Gastrocnemius medialis (tissue), 4 donors: Measurements from ENCODE around the gene SH3TC1. TPM values are rescaled to one million over a fixed set of nuclear protein-coding genes. Genes with fewer than 3 reads are reported as not detected.
A peak's percentile ranks its signal among the peaks of the same experiment; 100 is the strongest.

ENCODE experiments used
- ATAC-seq, 2 donors: fragments of 150-250 bp; one replicate each; pipeline ENCODE4 v1.9.1; 2016
- DNase-seq, 2 donors: peaks; one replicate each; pipeline ENCODE4 v3.0.0-alpha.2; 2019
- H3K27ac ChIP-seq, 4 donors: fragments of 200-600 bp; sonication (generic); 1 replicate in 1 of 4; 2 replicates in 3 of 4; pipeline ENCODE4 v1.5.1; 2016 to 2018; ENCODE audit warnings: mild to moderate bottlenecking in 2 of 4, moderate library complexity in 1 of 4
- H3K27me3 ChIP-seq, 3 donors: fragments of 200-600 bp; sonication (generic) in 2 of 3; 1 replicate in 1 of 3; 2 replicates in 2 of 3; pipeline versions ENCODE4 v1.5.1 to v1.6.0; 2016 to 2019; ENCODE audit warnings: mild to moderate bottlenecking in 1 of 3, moderate library complexity in 1 of 3
- H3K36me3 ChIP-seq, 2 donors: fragments of 200-600 bp; sonication (generic) in 1 of 2; one replicate each; pipeline ENCODE4 v1.5.1; 2017 to 2018
- H3K4me1 ChIP-seq, 2 donors: fragments of 200-600 bp; sonication (generic) in 1 of 2; one replicate each; pipeline ENCODE4 v1.5.1; 2016 to 2017; ENCODE audit warnings: mild to moderate bottlenecking in 2 of 2
- H3K4me3 ChIP-seq, 4 donors: fragments of 200-600 bp; sonication (generic) in 3 of 4; 1 replicate in 1 of 4; 2 replicates in 3 of 4; pipeline ENCODE4 v1.5.1; 2016 to 2019; ENCODE audit warnings: mild to moderate bottlenecking in 2 of 4
- H3K9me3 ChIP-seq, 3 donors: fragments of 200-600 bp; sonication (generic) in 2 of 3; 1 replicate in 1 of 3; 2 replicates in 2 of 3; pipeline ENCODE4 v1.5.1; 2016 to 2019
- POLR2A ChIP-seq, 2 donors: fragments of 450-650 bp; IDR thresholded peaks; one replicate each; pipeline ENCODE4 v1.6.1; 2017; ENCODE audit warnings: antibody characterized with exemption in 2 of 2, mild to moderate bottlenecking in 2 of 2, moderate library complexity in 2 of 2
- in situ Hi-C, 4 donors: fragments of 200-750 bp; cut with MboI; loops; one replicate each; pipeline versions ENCODE4 v1.15.0 to v1.8.0; 2017; ENCODE audit warnings: low sequenced_read_pairs in 4 of 4
- intact Hi-C: fragments of 100-400 bp; cut with DNase I; formaldehyde crosslinking; loops from one replicate; pipeline ENCODE4 v1.15.1; 2023; ENCODE audit warnings: low total_unique reads
- total RNA-seq, 4 donors: library from RNA; depleted of rRNA; stranded (reverse); fragments of >200 nt; gene quantifications; one replicate each; pipeline versions ENCODE4 v1.1.0 to v1.2.3, GENCODE V29; 2016
- TF ChIP-seq, protein P1 (sequence below), 5 experiments: fragments of 450-650 bp in 3 of 5; fragments of 200-600 bp in 2 of 5; sonication (generic) in 2 of 5; IDR thresholded peaks in 4 of 5; conservative IDR thresholded peaks in 1 of 5; 1 replicate in 4 of 5; 2 replicates in 1 of 5; pipeline ENCODE4 v1.5.1; 2016 to 2019; ENCODE audit warnings: antibody characterized with exemption in 5 of 5, mild to moderate bottlenecking in 3 of 5, moderate library complexity in 3 of 5

SH3TC1 gene
- total RNA-seq, 4 donors from 2014 or later = 2.9 to 8.5 (median 5.8) TPM

DNA sequence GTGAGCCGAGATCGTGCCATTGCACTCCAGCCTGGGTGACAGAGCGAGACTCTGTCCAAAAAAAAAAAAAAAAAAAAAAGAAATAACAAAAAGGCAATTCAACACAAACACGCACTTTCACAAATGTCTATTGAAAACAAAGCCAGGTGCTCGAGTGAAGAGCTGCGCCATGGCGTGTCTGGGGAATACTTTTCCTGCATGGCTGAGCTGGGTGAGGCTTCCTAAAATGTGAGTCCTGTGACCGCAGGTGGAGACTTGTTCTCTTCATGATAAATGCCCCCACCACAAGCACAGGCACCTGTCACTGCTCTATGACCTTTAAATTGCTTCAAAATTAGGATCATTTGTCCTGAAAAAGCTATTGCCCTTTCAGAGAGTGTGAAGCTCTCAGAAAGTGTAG lies 36.5 kb upstream of the SH3TC1 start:
- Histone ChIP-seq H3K27me3 (no peaks in the 10 kb centered on the region), H3K9me3 (no peaks in the 10 kb centered on the region), H3K4me3 (no peak overlapping the region), H3K27ac (peak overlapping the region; percentile 86 to 99 (median 97)), H3K36me3 (no peaks in the 10 kb centered on the region), H3K4me1 (peaks cover 51 to 57% of the 10 kb centered on the region in 2 donors)
- ATAC-seq (no peak), DNase-seq (no peak)
- intact Hi-C loops (no loop called here), in situ Hi-C loops (loop anchor here in 3 of 4 donors (10.0 kb wide), 1 partner anchor 58 kb away; no protein-coding TSS in a partner anchor)
- TF ChIP-seq, protein P1, sequence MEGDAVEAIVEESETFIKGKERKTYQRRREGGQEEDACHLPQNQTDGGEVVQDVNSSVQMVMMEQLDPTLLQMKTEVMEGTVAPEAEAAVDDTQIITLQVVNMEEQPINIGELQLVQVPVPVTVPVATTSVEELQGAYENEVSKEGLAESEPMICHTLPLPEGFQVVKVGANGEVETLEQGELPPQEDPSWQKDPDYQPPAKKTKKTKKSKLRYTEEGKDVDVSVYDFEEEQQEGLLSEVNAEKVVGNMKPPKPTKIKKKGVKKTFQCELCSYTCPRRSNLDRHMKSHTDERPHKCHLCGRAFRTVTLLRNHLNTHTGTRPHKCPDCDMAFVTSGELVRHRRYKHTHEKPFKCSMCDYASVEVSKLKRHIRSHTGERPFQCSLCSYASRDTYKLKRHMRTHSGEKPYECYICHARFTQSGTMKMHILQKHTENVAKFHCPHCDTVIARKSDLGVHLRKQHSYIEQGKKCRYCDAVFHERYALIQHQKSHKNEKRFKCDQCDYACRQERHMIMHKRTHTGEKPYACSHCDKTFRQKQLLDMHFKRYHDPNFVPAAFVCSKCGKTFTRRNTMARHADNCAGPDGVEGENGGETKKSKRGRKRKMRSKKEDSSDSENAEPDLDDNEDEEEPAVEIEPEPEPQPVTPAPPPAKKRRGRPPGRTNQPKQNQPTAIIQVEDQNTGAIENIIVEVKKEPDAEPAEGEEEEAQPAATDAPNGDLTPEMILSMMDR (IDR thresholded peaks at IDR 0.05 in 4 of 5, conservative IDR thresholded peaks at IDR 0.05 in 1 of 5) = no peak
- no peak for TF ChIP-seq POLR2A (IDR thresholded peaks at IDR 0.05)

DNA sequence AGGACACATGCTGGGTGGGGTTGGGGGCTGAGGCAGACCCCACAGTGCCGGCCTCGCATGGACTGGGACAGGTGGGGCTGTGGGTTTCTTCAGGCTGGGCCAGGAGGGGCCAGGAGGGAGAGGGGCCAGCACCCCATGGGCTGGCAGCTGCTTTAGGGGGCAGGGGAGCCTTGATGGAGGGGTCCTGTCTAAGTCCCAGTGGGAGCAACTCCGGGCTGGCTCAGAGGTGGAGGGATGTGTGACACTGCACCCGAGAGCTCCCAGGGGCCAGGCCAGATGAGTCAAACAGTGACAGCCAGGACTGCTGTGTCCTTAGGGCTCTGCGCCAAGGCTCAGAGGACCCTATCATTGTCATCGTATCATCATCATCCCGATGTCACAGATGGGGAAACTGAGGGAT lies 36.1 kb upstream of the SH3TC1 start:
- Histone ChIP-seq H3K27me3 (no peaks in the 10 kb centered on the region), H3K4me3 (peak overlapping the region in 1 of 4 donors; percentile 32), H3K9me3 (no peaks in the 10 kb centered on the region), H3K4me1 (peaks cover 48 to 54% of the 10 kb centered on the region in 2 donors), H3K27ac (peak overlapping the region; percentile 86 to 99 (median 97)), H3K36me3 (no peaks in the 10 kb centered on the region)
- DNase-seq = peak in 1 of 2 donors; percentile 72
- intact Hi-C loops = no loop called here
- in situ Hi-C loops = loop anchor here in 3 of 4 donors (10.0 kb wide), 1 partner anchor 58 kb away; no protein-coding TSS in a partner anchor
- peak in 1 of 2 donors; percentile 39 for TF ChIP-seq POLR2A (IDR thresholded peaks at IDR 0.05)
- TF ChIP-seq, protein P1 (IDR thresholded peaks at IDR 0.05 in 4 of 5, conservative IDR thresholded peaks at IDR 0.05 in 1 of 5) = no peak
- ATAC-seq = no peak

DNA sequence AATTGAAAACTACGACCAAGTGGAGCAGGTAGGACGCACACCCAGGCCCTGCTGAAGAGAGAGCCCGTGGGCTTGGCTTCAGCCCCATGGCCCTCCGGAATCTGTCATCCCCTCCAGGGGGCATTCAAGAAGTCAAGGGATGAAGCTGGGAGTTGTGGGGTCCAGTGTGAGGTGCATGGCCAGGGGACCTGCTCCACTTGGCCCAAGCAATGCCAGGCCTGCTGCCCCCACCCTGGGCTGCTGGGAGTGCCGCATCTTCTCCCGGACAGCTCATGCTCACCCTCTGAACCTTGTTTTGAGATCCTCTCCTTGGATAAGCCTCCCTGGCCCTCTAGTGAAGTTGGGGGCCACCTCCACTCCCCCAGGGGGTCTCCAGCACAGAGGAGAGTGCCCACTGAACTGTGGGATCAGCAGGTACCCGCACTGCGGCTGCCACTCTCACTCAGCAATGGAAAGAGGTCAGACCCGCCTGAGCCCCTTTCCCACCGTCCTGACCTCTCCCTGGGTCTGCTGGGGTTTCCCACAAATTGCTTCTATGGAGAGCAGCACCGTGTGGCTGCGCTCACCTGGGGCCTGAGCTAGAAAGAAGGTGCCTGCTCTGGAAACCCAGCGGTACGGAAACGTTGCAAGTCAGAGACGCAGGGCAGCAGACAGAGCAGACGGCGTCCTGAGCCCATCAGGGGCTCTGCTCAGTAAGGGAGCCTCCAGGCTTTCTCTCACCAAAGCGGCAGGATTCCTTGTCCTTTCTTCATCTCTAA lies 35.5 kb upstream of the SH3TC1 start:
- ATAC-seq (no peak), DNase-seq (peak in 1 of 2 donors; percentile 56)
- Histone ChIP-seq H3K36me3 (no peaks in the 10 kb centered on the region), H3K27me3 (no peaks in the 10 kb centered on the region), H3K4me1 (peaks cover 50 to 58% of the 10 kb centered on the region in 2 donors), H3K27ac (peak overlapping the region; percentile 86 to 99 (median 97)), H3K4me3 (peak overlapping the region in 3 of 4 donors; percentile 21 to 32 (median 25)), H3K9me3 (no peaks in the 10 kb centered on the region)
- in situ Hi-C loops = loop anchor here in 3 of 4 donors (10.0 kb wide), 1 partner anchor 59 kb away; no protein-coding TSS in a partner anchor
- intact Hi-C loops = loop anchor here (2.0 kb wide), 1 partner anchor 39 kb away; no protein-coding TSS in a partner anchor
- peak in 1 of 2 donors; percentile 83 for TF ChIP-seq POLR2A (IDR thresholded peaks at IDR 0.05)
- TF ChIP-seq, protein P1 (IDR thresholded peaks at IDR 0.05 in 4 of 5, conservative IDR thresholded peaks at IDR 0.05 in 1 of 5) = no peak

DNA sequence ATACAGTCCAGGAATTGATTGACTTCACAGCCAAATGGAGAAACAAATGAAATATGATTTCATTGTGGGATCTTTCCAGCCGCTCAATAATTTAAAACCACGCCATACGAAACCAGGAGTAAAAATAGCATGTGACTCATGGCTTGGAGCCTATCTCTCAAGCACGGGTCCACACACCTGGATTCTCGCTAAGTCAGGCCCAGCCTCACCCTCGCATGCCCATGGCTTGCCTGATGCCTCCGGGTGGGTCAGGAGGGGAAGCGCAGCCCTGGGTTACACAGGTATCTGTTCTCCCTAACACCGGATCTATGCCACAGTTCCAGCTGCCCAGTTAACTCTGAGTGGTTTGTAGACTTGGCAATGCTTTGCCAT lies 34.9 kb upstream of the SH3TC1 start:
- Histone ChIP-seq H3K4me1 (peaks cover 53 to 63% of the 10 kb centered on the region in 2 donors), H3K9me3 (no peaks in the 10 kb centered on the region), H3K36me3 (no peaks in the 10 kb centered on the region), H3K4me3 (peak overlapping the region in 2 of 4 donors; percentile 25 to 32), H3K27ac (peak overlapping the region; percentile 86 to 99 (median 97)), H3K27me3 (no peaks in the 10 kb centered on the region)
- in situ Hi-C loops (loop anchor here in 3 of 4 donors (10.0 kb wide), 1 partner anchor 59 kb away; no protein-coding TSS in a partner anchor), intact Hi-C loops (loop anchor here (2.0 kb wide), 1 partner anchor 39 kb away; no protein-coding TSS in a partner anchor)
- ATAC-seq (peak; percentile 43 to 53), DNase-seq (peak; percentile 82 to 91)
- peak in 1 of 2 donors; percentile 75 for TF ChIP-seq POLR2A (IDR thresholded peaks at IDR 0.05)
- TF ChIP-seq, protein P1 (IDR thresholded peaks at IDR 0.05 in 4 of 5, conservative IDR thresholded peaks at IDR 0.05 in 1 of 5) = no peak
